HepG2 (cell line): ENCODE data around the gene CHKA. TPM values are rescaled to one million over a fixed set of nuclear protein-coding genes. Genes with fewer than 3 reads are reported as not detected.
A peak's percentile ranks its signal among the peaks of the same experiment; 100 is the strongest.

Source experiments
- ATAC-seq: fragments of 200-7000 bp; cut with Tn5 transposase; 3 replicates; pipeline ENCODE4 v1.9.1; 2020; ENCODE audit warnings: mild to moderate bottlenecking, moderate library complexity
- BruUV-seq: library from RNA; stranded (reverse); fragments of 400-500 nt; replicated peaks from 2 replicates; lab custom pipeline; 2021; lab: Mats Ljungman, UMichigan
- CTCF ChIA-PET: fragments of 300-600 bp; formaldehyde crosslinking; extraction: SDS; loops from one replicate; lab custom pipeline; 2021; ENCODE audit warnings: low total read pairs, inconsistent platforms, low intra/inter-chr PET ratio; lab: Yijun Ruan, JAX
- POLR2A ChIA-PET: fragments of 350-600 bp; sonication (Branson Sonifier 250); formaldehyde crosslinking; loops from one replicate; lab custom pipeline; 2020; ENCODE audit warnings: antibody characterized with exemption, inconsistent platforms; lab: Yijun Ruan, JAX
- DNase-seq: peaks from one replicate; pipeline ENCODE4 v3.0.0-alpha.2; 2015; ENCODE audit warnings: low spot score
- FAIRE-seq: peaks from 3 replicates; lab custom pipeline; 2011; peaks lifted over from hg19 to GRCh38; lab: Jason Lieb, UNC
- H2AFZ ChIP-seq: one replicate; pipeline ENCODE4 v1.6.1; 2011; ENCODE audit warnings: low read length, inconsistent platforms
- H3K27ac ChIP-seq: fragments of 300-600 bp; 3 replicates; pipeline ENCODE4 v1.8.0; 2011; ENCODE audit warnings: mixed run types, mild to moderate bottlenecking, mixed read lengths, low read length, inconsistent platforms; ENCODE audit not compliant: insufficient read depth; ENCODE audit errors: extremely low read length
- H3K27me3 ChIP-seq, 2 experiments: fragments of 200-600 bp in 1 of 2; 2 replicates in 1 of 2; 3 replicates in 1 of 2; pipeline versions ENCODE4 v1.6.0 to v1.8.0; 2011; ENCODE audit warnings: low read length in 2 of 2, mild to moderate bottlenecking in 2 of 2, moderate library complexity in 2 of 2, inconsistent platforms in 1 of 2; ENCODE audit not compliant: insufficient read depth in 2 of 2, control insufficient read depth in 1 of 2
- H3K36me3 ChIP-seq, 2 experiments: fragments of 200-600 bp in 1 of 2; replicated peaks in 1 of 2; 2 replicates in 1 of 2; 3 replicates in 1 of 2; pipeline versions ENCODE4 v1.5.1 to v1.8.0; 2011; ENCODE audit warnings: low read length in 2 of 2, inconsistent platforms in 1 of 2; ENCODE audit not compliant: insufficient read depth in 2 of 2, control insufficient read depth in 1 of 2
- H3K4me1 ChIP-seq: 2 replicates; pipeline ENCODE4 v1.5.1; 2012; ENCODE audit warnings: low read length, inconsistent platforms; ENCODE audit not compliant: insufficient read depth
- H3K4me2 ChIP-seq: 2 replicates; pipeline ENCODE4 v1.6.0; 2011; ENCODE audit warnings: low read depth, low read length, inconsistent platforms
- H3K4me3 ChIP-seq, 3 experiments: fragments of 200-600 bp in 1 of 3; sonication (generic), shearing (Covaris generic) in 1 of 3; replicated peaks in 1 of 3; 2 replicates each; pipeline ENCODE4 v1.5.1; 2011 to 2016; ENCODE audit warnings: low read length in 3 of 3, inconsistent platforms in 2 of 3, low read depth in 2 of 3, mild to moderate bottlenecking in 2 of 3, control low read depth in 1 of 3, mixed read lengths in 1 of 3; ENCODE audit not compliant: insufficient read depth in 1 of 3
- H3K79me2 ChIP-seq: one replicate; pipeline ENCODE4 v1.6.1; 2011; ENCODE audit warnings: low read length, inconsistent platforms; ENCODE audit not compliant: insufficient read depth
- H3K9ac ChIP-seq: 2 replicates; pipeline ENCODE4 v1.6.0; 2011; ENCODE audit warnings: mild to moderate bottlenecking, low read depth, low read length, inconsistent platforms; ENCODE audit not compliant: insufficient read depth
- H3K9me3 ChIP-seq: 2 replicates; pipeline ENCODE4 v1.5.1; 2012; ENCODE audit warnings: mild to moderate bottlenecking, low read length
- H4K20me1 ChIP-seq: 2 replicates; pipeline ENCODE4 v1.6.0; 2011; ENCODE audit warnings: inconsistent platforms, mild to moderate bottlenecking, low read length, moderate library complexity; ENCODE audit not compliant: insufficient read depth
- CREM ChIP-seq, 2 experiments: sonication (generic) in 1 of 2; formaldehyde crosslinking in 1 of 2; IDR thresholded peaks; 2 replicates each; pipeline versions ENCODE4 v1.4.0 to v1.6.1; 2016 to 2020; ENCODE audit warnings: antibody characterized with exemption in 1 of 2, mild to moderate bottlenecking in 1 of 2, missing genetic modification reagents in 1 of 2
- IKZF1 ChIP-seq: fragments of 450-650 bp; IDR thresholded peaks from 2 replicates; pipeline ENCODE4 v1.7.1; 2016
- KDM2A ChIP-seq: sonication (generic); formaldehyde crosslinking; IDR thresholded peaks from 2 replicates; pipeline ENCODE4 v1.4.0; 2020; ENCODE audit warnings: low read depth, missing genetic modification reagents, borderline replicate concordance
- MBNL3 ChIP-seq: fragments of 250-450 bp; sonication (Bioruptor Pico); conservative IDR thresholded peaks from 2 replicates; pipeline ENCODE4 v1.8.0; 2022; ENCODE audit warnings: mild to moderate bottlenecking, inconsistent platforms
- NAIF1 ChIP-seq: sonication (generic); formaldehyde crosslinking; IDR thresholded peaks from 2 replicates; pipeline ENCODE4 v1.5.0; 2020; ENCODE audit warnings: mild to moderate bottlenecking, missing genetic modification reagents, borderline replicate concordance
- NCOR1 ChIP-seq: fragments of 200-600 bp; sonication (generic); IDR thresholded peaks from 2 replicates; pipeline ENCODE4 v1.7.0; 2017; ENCODE audit warnings: antibody characterized with exemption, low read length, borderline replicate concordance
- NFYC ChIP-seq: IDR thresholded peaks from 2 replicates; pipeline ENCODE4 v1.6.1; 2016; ENCODE audit warnings: missing genetic modification reagents, missing compliant biosample characterization
- PLSCR1 ChIP-seq: sonication (generic); formaldehyde crosslinking; IDR thresholded peaks from 2 replicates; pipeline ENCODE4 v1.5.0; 2020; ENCODE audit warnings: missing genetic modification reagents, mild to moderate bottlenecking, borderline replicate concordance
- SNAPC4 ChIP-seq: sonication (generic); formaldehyde crosslinking; IDR thresholded peaks from 2 replicates; pipeline ENCODE4 v1.4.0; 2020; ENCODE audit warnings: mild to moderate bottlenecking, missing genetic modification reagents
- SP5 ChIP-seq: IDR thresholded peaks from 2 replicates; pipeline ENCODE4 v1.6.1; 2016; ENCODE audit warnings: low read depth, borderline replicate concordance
- ZKSCAN1 ChIP-seq: fragments of 150-350 bp; IDR thresholded peaks from 2 replicates; pipeline ENCODE4 v1.6.1; 2014; ENCODE audit warnings: low read length
- ZNF383 ChIP-seq: sonication (generic); formaldehyde crosslinking; IDR thresholded peaks from 2 replicates; pipeline ENCODE4 v1.4.0; 2020; ENCODE audit warnings: missing genetic modification reagents, mild to moderate bottlenecking, borderline replicate concordance
- ZNF546 ChIP-seq: sonication (generic); formaldehyde crosslinking; conservative IDR thresholded peaks from 2 replicates; pipeline ENCODE4 v1.8.1; 2023; ENCODE audit warnings: mild to moderate bottlenecking, missing genetic modification reagents
- ZNF720 ChIP-seq: sonication (generic); formaldehyde crosslinking; IDR thresholded peaks from 2 replicates; pipeline ENCODE4 v1.4.0; 2020; ENCODE audit warnings: missing genetic modification reagents
- ZSCAN9 ChIP-seq: IDR thresholded peaks from 2 replicates; pipeline ENCODE4 v1.6.1; 2016; ENCODE audit warnings: borderline replicate concordance
- WGBS: methylation state at CpG from one replicate; pipeline ENCODE4 v1.1.6; 2017; ENCODE audit warnings: low lambda C conversion rate; 5-methylcytosine and 5-hydroxymethylcytosine counted together
- in situ Hi-C: cut with HindIII; loops from 2 replicates; pipeline ENCODE4 v1.10.0; 2017; ENCODE audit warnings: low pct_unique_long_range_greater_than_20kb; ENCODE audit not compliant: extremely low pct_ligation_motif_present
- intact Hi-C: fragments of 100-400 bp; cut with micrococcal nuclease; formaldehyde crosslinking; loops from one replicate; pipeline ENCODE4 v1.10.0; 2022; ENCODE audit not compliant: unreplicated experiment
- polyA plus RNA-seq, 8 experiments: library from polyadenylated mRNA; depleted of rRNA in 3 of 8; stranded (reverse) in 7 of 8; unstranded in 1 of 8; fragments of >200 nt; fragmentation: Illumina TruSeq in 4 of 8; extraction: Trizol in 4 of 8; gene quantifications; 2 replicates each; pipeline versions ENCODE4 v1.2.1 to v1.2.3, GENCODE V29; 2011 to 2016; ENCODE audit warnings: low read depth in 4 of 8, missing spikeins in 1 of 8, mixed read lengths in 1 of 8; ENCODE audit not compliant: insufficient read depth in 1 of 8
- total RNA-seq, 5 experiments: library from RNA; depleted of rRNA; stranded (reverse); fragments of >200 nt; fragmentation: Illumina TruSeq; extraction: Trizol; gene quantifications; 2 replicates each; pipeline ENCODE4 v1.2.3, GENCODE V29; 2016; ENCODE audit warnings: low read depth in 1 of 5

Gene CHKA
- total and polyA plus RNA-seq, 2 of the 13 experiments (the other 11 are each of a cell fraction or from before 2014, with no cell fraction given), result 71.6 to 92.7 TPM

- no peak for TF ChIP-seq ZNF383 (CRISPR knock-in tag)
- no peak for TF ChIP-seq ZKSCAN1
- no peak for TF ChIP-seq KDM2A (CRISPR knock-in tag)
- no peak for TF ChIP-seq ZNF720 (CRISPR knock-in tag)
Measured at GRCh38 chr11:68106165-68106940, 14.8 kb downstream of the CHKA start (continued).

- H3K4me2 ChIP-seq, result peak overlapping the region; percentile 72
- ATAC-seq, result peak; percentile 95
- TF ChIP-seq SNAPC4 (CRISPR knock-in tag), result no peak
- peak; percentile 82; the same call in 1 of the 2 replicates for TF ChIP-seq NAIF1 (CRISPR knock-in tag)
- TF ChIP-seq PLSCR1 (CRISPR knock-in tag), result no peak
- TF ChIP-seq ZNF546 (CRISPR knock-in tag), result no peak
- TF ChIP-seq CREM (IDR thresholded peaks at IDR 0.05), result peak; percentile 96
- TF ChIP-seq CREM (CRISPR knock-in tag; IDR thresholded peaks at IDR 0.05), result no peak
- TF ChIP-seq ZSCAN9 (CRISPR knock-in tag), result peak; percentile 66; the same call in 1 of the 2 replicates
- TF ChIP-seq NFYC (CRISPR knock-in tag), result no peak
- no peak for TF ChIP-seq MBNL3 (CRISPR knock-in tag)
- peak; percentile 43; the same call in 1 of the 2 replicates for TF ChIP-seq SP5 (CRISPR knock-in tag)
- no peak for TF ChIP-seq IKZF1
- TF ChIP-seq NCOR1, result peak; percentile 92; the same call in 1 of the 2 replicates
Measured at GRCh38 chr11:68099474-68100405, 21.4 kb downstream of the CHKA start.

More at GRCh38 chr11:68099474-68100405, 21.4 kb downstream of the CHKA start:
- Histone ChIP-seq H3K36me3 (peaks cover 4 to 23% of the 10 kb centered on the region in 2 experiments; a peak in 4 of 5 replicates), H3K27me3 (no peaks in the 10 kb centered on the region), H3K9me3 (no peaks in the 10 kb centered on the region), H3K4me3 (peak overlapping the region in 2 of 3 experiments; percentile 22 to 23; a peak in 2 of 6 replicates), H2AFZ (no peak overlapping the region), H3K4me1 (peaks cover 80% of the 10 kb centered on the region), H3K9ac (peak overlapping the region; percentile 74), H3K27ac (peak overlapping the region; percentile 94), H4K20me1 (peaks cover 8% of the 10 kb centered on the region), H3K79me2 (peaks cover 86% of the 10 kb centered on the region)
- DNase-seq (peak; percentile 99), FAIRE-seq (peak; percentile 88)
- in situ Hi-C loops, result no loop called here
- intact Hi-C loops, result loop anchor here (1.0 kb wide), 1 partner anchor 22 kb away; the partner anchor contains the start of gene CHKA
- CTCF ChIA-PET, result no interaction called here
- BruUV-seq, result TSS peak; percentile 88
- WGBS, result 5% methylated on average over 12 of the region's 12 CpGs
- POLR2A ChIA-PET, result interaction anchor here (0.6 to 2.9 kb wide), 20 partner anchors 10 to 199 kb away, joined by 3 to 21 read pairs (median 4); partner anchors contain the start of genes ALDH3B1, C11orf24, CHKA and TCIRG1
